ENCODE data around the gene LANCL1. TPM values are rescaled to one million over a fixed set of nuclear protein-coding genes. Genes with fewer than 3 reads are reported as not detected.

The LANCL1 gene
- total RNA-seq, 1 donor from 2014 or later = 32.4 TPM

DNA sequence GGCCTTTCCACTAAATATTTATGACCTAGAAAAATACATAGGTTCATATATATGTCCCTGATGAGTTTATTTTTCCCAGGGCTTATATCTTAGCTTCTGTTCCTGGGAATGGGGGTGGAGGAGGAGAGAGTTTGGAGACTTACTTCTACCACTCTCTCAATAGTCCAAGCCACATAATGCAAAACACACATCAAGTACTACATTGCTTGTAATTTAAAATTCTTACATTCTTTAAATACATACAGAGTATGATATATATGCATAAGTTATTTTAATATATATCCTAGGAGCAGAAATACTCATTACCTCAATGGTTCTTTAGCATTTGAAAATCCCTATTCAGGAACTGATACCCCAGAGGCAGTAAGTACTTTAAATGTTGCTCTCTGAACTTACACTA, 88.4 kb downstream of the LANCL1 start:
- no peak for ATAC-seq

DNA sequence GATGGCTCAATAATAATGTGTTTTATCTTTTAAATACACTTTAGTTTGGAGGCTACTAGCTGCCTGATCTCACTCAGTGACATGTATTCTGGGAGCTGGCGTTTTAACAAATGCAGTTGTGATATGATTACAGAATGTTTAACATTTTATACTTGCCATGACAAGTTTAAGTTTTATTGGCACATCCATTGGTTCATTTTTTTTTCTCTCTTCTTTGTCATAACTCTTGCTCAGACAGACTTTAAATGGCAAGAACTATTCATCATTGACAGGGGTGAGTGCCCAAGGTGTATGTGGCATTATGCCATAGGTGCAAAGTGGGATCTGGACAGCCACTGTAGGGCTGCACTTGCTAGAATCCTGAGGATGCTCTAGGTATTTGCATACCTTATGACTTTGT, 89.5 kb downstream of the LANCL1 start:
- no peak for ATAC-seq

Other genes with a start within 250 kb of the LANCL1 start
- 0.44 TPM for gene MYL1, start 161.6 kb downstream of the LANCL1 start, total RNA-seq
- gene CPS1, start 79.8 kb upstream of the LANCL1 start, total RNA-seq = 4.7 TPM